Measurements from ENCODE around the gene ARHGEF17.

Gene ARHGEF17

GRCh38 chr11:73375830-73376159, 67.7 kb downstream of the ARHGEF17 start:
- no peak for TF ChIP-seq CTCF (IDR thresholded peaks at IDR 0.05; ENCODE audit: extremely low read depth, missing control alignments)
- DNase-seq (ENCODE audit: low spot score) = no peak

GRCh38 chr11:73376160-73376802, 68.2 kb downstream of the ARHGEF17 start, which contains the start of gene RELT:
Gene RELT (plus strand): TSS chr11:73376399. CDS start chr11:73389137, 12,738 bp downstream.
- DNase-seq (ENCODE audit: low spot score) = peak; percentile 99
- TF ChIP-seq CTCF (IDR thresholded peaks at IDR 0.05; ENCODE audit: extremely low read depth, missing control alignments) = peak; percentile 89

- no peak for TF ChIP-seq CTCF (IDR thresholded peaks at IDR 0.05; ENCODE audit: extremely low read depth, missing control alignments)
- peak; percentile 85 for DNase-seq (ENCODE audit: low spot score)
These were observed 68.9 kb downstream of the ARHGEF17 start for GRCh38 chr11:73376803-73377629.

GRCh38 chr11:73379189-73379880, 71.3 kb downstream of the ARHGEF17 start:
- TF ChIP-seq CTCF (IDR thresholded peaks at IDR 0.05; ENCODE audit: extremely low read depth, missing control alignments) = no peak
- no peak for DNase-seq (ENCODE audit: low spot score)

- no peak for DNase-seq (ENCODE audit: low spot score)
- no peak for TF ChIP-seq CTCF (IDR thresholded peaks at IDR 0.05; ENCODE audit: extremely low read depth, missing control alignments)
These were observed 72.3 kb downstream of the ARHGEF17 start for GRCh38 chr11:73380331-73380730.

GRCh38 chr11:73380897-73381410, 72.9 kb downstream of the ARHGEF17 start:
- no peak for DNase-seq (ENCODE audit: low spot score)
- no peak for TF ChIP-seq CTCF (IDR thresholded peaks at IDR 0.05; ENCODE audit: extremely low read depth, missing control alignments)

- TF ChIP-seq CTCF (IDR thresholded peaks at IDR 0.05; ENCODE audit: extremely low read depth, missing control alignments) = no peak
- no peak for DNase-seq (ENCODE audit: low spot score)
These were observed 73.5 kb downstream of the ARHGEF17 start for GRCh38 chr11:73381589-73381988.
